ENCODE measurements around the gene CPNE1.
"Not testable (repeated sequence)": the region's sequence is repeated elsewhere in the genome, so short reads cannot be mapped to it uniquely, and the experiment has no call there.

Gene CPNE1

DNA sequence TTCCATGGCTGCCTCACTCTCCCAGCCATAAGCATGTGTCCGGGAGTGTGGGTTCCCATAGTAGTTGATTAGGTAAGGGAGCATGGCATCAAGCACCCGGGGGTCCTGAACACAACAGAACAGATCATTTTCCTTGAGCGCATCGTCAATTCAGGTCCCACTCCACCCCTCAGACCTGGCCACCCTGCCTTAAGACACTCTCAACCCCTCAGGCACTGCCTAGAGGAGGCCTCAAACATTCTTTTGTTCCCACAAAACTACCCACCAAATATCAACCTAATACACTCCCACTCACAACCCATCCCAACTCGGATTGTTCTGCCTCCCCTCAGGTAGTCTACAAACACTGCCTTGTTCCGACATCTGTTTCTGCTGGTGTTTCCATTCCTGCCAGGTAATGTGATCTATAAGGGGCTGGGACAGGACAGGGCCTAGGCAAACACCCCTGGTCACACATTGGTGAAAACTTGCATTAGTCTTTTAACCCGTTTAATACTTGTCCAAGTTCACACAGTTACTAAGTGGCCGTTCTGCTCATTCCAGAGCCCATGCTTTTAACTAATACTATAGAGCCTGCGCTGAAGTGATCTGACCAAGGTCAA is 33.1 kb upstream of the CPNE1 start:
- DNase-seq: no peak

DNA sequence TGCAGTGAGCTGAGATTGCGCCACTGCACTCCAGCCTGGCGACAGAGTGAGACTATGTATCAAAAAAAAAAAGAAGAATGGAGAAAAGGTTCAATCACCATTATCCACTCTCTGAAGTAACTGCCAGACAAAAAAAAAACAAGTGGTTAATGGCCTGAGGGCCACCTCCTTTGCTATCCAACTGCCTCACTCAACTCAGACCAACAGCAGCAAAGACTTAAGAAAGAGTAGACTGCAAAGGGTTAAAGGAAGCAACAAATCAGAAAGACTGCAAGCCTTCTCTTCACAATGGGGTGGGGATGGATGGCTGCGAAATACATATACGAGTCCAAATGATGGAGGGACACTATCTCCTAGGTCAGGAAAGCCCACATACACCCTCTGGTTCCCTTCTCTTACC is 31.3 kb upstream of the CPNE1 start:
- DNase-seq: no peak

DNA sequence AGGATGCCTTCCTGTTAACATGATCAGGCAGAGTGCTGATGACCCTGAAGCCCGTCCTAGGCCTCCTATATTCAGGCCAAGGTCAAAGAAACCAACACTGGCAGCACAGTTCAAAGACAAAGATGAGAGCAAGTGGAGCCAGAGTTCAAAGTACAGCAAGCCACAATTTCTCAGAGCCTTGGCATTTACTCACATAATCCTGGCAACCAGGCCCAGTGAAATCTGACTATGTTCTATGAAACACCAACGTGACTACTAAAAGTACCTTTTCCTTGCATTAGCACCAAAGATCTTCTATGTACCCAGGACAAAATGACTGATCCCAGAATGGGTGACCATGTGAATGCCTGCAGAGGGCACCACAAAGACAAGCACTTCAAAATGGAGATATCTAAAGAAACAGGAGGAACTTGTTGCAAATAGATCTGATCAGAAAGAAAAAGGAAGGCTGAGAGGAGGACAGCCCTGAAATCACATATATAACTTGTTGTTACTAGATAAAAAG is 30.6 kb upstream of the CPNE1 start:
- no peak for DNase-seq

DNA sequence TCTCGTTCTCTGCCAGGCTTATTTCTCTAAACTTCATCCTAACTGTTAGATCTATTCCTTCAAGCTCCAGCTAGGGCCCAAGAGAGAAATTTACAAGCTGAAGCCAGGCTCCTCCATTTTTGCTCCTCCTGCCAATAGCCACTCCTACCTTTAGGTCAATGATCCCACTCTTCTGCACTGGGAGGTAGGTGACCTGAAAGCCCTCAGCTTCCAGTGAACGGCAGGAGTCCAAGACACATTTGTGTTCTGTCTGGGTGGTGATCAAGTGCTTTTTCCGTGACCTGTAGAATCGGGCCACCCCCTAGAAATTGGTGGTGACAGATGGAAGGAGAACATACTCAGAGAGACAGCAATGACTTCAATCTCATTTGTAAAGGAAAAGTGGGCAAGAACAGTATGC is 25.6 kb upstream of the CPNE1 start:
- no peak for DNase-seq

DNA sequence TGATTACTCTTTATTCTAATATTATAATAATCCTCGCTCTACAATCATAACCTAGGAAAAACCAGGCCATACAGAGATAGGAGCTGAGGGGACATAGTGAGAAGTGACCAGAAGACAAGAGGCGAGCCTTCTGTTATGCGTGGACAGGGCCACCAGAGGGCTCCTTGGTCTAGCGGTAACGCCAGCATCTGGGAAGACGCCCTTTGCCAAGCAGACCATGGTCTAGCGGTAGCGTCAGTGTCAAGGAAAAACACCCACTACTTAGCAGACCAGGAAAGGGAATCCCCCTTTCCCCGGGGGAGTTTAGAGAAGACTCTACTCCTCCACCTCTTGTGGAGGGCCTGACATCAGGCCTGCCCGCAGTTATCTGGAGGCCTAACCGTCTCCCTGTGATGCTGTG is 22.2 kb upstream of the CPNE1 start:
- not testable (repeated sequence) for DNase-seq

DNA sequence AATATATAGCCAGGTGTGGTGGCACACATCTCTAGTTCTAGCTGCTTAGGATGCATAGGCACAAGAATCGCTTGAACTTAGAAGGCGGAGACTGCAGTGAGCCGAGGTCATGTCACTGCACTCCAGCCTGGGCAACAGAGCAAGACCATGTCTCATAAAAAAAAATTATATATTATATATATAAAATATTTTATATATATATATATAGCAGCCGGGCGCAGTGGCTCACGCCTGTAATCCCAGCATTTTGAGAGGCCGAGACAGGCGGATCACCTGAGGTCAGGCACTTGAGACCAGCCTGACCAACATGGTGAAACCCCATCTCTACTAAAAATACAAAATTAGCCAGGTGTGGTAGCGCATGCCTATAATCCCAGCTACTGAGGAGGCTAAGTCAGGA is 20.7 kb upstream of the CPNE1 start:
- DNase-seq: not testable (repeated sequence)

DNA sequence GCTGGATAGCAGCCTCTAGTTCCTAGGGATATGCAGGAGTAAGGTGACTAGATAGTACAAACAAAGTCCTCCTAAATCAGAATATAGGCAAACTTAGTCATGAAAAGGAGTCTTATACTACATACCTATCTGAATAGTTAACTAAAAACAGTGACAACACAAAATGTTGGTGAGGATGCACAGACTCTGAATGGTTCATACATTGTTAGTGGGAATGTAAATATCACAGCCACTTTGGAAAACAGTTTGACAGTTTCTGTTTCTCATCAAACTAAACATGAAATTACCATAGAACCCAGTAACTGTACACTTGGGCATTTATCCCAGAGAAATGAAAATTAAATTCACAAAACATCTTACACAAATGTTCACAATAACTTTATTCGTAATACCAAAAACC is 17.3 kb upstream of the CPNE1 start:
- no peak for DNase-seq

DNA sequence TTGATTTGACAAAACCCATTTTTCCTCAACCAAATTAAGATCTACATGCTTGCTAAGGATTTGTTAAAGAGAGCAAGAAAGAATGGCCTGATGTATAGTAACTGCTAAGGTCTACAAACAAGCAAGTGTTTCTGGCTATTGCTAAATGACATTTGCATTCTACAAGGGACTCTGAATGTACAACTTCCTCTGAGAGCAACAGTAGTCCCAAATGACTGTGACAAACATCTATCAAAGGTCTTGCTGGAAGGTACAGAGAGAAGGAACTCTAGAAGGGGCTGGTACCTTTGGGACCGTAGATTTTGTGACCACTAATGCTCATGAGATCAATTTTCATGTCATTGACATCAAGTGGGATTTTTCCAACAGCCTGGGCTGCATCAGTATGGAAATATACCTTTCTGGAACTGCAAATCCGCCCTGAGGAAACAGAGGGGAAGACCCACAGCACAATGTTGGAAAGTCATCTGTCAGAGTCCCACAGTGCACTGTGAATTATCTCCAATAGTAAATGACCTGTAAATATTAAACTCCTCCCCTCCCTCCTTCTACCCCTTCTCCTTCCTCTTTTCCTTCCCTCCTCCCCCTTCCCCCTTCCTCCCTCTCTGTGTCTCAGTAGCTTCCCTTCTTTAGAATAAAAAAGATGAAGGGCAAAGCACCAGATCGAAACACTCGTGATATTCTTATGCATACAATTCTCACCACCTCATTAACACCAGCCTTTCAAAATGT is 15.9 kb upstream of the CPNE1 start:
- DNase-seq: no peak

DNA sequence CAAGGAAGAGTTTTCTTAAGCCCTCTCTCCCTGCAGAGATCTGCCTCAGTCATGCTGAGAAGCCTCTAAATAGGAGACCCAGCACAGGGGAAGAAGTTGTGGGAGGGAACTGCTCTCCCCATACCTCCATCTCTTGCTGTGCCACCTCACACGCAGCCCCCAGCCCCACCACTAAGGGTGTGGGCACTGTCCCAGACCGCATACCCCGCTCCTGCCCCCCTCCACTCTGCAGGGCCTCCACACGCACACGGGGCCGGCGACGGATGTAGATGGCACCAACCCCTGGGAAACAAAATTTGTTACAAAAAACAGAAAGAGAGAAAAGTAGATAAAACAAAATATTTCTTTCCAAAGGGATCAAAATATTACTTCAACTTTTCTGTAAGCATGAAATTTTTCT is 10.2 kb upstream of the CPNE1 start:
- DNase-seq: no peak

DNA sequence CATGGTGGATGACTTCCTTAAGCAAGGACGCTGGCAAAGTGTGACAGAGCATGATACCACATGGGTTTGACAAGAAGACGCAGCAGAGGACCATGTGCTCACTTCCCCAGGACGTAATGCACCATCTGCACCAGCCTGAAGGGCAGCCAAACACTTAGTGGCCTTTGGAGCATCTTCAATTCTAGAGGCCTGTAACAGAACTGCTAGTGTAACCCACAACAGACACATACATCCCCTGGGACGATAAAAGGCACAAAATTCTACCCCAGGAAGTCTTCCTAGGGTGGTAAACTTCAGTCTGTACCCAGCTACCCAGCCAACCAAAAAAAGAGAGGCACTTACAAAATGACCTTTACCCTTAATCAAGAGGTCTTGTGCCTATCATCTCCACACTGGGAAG is 9.2 kb upstream of the CPNE1 start:
- no peak for DNase-seq

DNA sequence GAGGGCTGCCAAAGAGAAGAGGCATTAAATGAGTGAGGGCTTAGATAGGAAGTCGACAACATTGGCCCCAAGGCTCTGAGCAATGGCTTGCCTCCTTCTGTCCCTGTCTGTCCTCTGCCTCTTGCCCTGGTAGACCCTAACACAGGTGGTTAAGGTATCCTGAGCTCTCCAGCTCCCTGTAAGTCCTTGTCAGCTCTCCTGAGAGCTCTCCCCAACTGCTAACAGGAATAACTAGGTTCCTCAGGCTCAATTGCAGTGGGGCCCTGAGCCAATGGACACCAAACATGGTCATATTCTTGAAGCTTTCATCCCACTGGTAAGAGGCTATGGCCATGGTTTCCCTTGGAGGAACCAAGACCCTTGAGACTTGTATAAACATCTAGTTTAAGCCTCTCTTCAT is 5.0 kb upstream of the CPNE1 start:
- DNase-seq: no peak

DNA sequence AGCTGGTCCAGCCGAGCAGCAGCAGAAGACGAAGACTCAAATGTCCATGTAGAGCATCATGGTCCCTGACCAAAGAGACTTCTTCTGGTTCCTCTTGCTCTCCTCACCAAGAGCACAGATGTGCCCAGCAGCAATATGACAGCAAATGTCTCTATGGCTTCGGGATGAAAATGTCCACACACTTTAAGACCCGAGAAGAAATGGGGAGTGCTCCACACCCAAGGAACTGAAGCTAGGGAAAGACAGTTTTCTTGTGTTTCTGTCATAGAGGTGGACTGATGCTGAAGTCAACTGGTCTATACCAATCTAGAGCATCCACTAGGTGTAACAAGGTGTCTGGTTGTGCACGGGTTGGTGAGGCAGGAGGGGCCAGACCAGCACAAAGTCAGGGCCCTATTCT is 4.5 kb upstream of the CPNE1 start:
- DNase-seq: no peak

DNA sequence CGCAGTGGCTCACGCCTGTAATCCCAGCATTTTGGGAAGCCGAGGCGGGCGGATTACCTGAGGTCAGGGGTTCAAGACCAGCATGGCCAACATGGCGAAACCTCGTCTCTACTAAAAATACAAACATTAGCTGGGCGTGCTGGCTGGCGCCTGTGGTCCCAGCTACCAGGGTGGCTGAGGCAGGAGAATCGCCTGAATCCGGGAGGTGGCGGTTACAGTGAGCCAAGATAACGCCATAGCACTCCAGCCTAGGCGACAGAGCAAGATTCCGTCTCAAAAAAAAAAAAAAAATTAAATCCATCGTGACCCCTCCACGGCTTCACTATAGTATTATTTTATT is 1.2 kb upstream of the CPNE1 start:
- no peak for DNase-seq

DNA sequence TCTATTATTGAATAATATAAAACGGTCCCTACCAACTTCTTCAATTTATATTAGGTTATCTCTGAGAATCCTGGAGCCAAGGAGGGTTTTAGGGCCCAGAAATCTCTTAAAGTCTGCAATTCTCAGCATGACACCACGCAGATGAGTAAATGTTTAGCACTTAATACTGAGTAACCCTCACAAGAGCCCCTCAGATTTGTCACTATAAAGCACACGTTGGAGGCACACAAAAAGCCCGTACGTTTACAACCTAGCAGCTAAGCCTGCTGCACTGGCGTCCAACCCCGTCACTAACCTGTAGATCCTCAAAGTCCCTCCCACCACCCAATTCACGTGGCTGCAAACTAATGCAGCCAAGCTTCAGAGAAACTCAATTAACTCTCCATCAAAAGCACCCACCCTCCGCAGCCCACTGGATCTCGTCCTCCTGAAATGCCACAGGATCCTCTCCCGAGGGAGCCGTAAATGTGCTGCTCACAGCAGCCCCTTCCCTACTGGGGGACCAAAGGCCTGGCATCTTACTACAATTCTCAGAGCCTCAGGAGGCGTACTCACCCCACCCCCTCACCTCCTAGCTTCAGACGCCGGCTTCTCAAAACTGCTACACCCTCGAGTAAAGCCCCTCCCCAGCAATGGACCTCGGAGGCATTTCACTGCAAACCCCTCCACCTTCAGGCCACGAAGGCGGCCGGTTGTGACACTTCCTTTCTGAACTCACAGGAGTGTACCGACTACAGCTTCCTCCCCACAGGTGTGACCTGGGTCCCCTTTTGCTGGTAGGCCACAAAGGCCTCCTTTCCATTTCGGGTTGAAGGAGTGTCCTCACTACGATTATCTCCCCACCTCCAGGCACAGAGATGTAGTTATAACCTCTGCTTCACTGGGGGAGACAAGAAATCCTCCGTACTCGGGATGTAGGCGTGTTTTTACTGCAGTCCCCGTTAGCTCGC is 909 bp downstream of the CPNE1 start:
- peak; percentile 58 for DNase-seq

DNA sequence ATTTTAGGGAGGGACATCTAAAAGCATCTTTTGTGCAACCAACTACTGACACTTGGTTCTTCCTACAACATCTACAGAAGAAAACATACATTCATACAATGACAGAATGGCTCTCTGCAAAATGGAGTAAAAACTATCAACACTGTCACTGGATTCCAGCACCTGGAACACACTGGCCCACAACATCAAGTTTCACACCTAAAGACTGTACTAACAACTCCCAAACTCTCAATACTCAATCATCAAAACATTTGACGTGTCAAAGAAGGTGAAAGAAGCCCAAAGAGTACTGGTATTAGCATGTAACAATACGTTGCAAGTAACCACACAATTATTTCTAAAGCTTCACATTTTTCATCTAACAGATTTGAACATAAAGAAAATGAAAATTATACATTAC is 2.1 kb downstream of the CPNE1 start:
- DNase-seq: no peak

DNA sequence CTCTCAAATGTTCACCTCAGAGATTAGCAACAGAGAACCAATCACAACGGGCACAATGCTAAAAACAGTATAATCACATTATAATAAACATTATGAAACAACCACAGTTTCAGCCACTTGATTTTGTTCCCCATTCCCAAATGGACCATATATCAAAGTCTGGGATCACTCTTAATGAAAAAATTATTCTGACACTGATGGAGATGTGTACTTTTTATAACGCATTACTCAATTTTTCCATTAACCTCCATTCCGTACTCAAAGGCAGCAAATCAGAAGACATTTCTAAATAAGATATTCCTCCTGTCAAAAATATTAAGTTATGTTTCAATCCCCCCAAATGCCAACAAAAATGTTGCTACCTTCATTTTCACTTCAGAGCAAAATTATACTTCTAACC is 2.8 kb downstream of the CPNE1 start:
- DNase-seq: peak; percentile 12

DNA sequence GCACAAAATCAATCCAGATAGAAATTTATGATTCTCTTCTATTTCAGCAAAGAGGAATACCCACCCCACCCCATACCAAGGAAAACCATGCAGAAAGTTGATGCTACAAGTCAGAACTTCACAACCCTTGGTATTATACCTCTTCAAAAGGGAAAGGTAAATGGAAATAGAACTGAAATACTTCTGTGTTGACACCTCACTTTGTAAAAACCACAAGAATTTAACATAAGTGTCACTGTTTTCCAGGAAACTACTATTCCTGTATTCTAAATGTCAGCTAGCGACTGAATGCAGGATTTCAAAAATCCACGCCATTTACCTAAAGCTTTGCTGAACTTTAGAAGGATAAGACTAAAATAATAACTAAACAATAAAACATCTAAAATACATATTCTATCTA is 3.6 kb downstream of the CPNE1 start:
- DNase-seq: peak; percentile 33

DNA sequence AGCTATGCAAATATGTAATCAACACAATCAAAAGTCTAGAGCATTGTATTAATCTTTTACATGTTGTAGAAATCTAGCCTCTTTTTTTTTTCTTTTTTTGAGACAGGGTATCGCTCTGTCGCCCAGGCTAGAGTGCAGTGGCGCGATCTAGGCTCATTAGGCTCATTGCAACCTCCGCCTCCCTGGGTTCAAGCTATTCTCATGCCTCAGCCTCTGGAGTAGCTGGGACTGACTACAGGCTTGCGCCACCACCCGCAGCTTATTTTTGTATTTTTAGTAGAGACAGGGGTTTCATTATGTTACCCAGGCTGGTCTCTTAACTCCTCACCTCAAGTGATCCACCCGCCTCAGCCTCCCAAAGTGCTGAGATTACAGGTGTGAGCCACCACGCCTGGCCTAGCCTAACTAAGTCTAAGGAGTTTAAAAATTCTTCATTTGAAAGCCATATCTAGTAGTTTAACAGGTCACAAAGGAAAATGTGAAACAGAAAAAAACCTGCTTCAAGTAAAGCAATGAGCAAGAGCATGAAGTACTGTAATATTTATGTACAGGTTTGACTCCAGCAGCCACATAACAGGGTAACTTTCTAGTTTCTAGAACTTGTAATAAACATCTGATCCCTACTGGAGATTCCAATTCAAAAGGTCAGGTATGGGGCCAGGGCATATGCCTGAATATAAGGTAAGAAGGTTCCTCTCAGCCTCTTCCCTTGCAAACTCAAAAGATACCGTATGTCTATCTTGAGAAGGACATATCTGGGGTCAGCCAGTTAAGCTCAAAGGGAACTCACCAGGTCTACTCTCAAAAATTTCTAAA is 4.4 kb downstream of the CPNE1 start:
- DNase-seq: no peak

DNA sequence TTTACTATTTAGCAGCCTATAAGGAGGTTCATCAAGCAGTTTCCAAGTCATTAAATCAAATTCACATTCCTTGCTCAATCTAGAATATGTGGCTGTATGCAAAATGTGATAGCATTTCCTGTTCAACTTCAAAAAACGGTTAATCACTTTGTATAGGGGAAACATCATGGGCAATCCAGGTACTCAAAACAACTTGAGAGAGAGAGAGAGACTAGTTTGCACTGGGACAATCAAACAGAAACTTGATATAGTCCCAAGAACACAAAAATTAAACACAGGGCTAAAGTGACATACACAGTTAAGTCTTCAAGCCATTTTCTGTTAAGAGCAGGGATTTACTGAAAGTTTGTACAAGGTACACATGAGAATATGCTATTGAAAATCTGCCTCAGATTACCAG is 7.4 kb downstream of the CPNE1 start:
- peak; percentile 18 for DNase-seq

DNA sequence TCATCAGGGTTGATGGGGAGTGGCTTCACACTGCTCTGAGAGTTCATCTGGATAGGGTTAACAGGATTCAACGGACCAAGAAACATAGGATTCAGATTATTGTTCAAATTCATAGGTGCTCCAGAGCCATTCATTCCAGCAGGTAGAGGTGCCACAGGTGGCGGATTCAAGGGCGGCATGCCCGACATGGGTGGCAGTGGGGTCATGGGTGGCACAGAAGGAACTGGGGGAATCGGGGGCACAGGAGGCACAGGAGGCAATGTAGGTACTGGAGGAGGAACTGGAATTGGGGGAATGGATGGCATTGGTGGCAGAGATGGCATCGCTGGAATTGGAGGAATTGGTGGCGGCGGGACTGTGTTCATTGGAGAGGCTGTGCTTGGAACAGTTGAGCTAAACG is 10.3 kb downstream of the CPNE1 start:
- no peak for DNase-seq

DNA sequence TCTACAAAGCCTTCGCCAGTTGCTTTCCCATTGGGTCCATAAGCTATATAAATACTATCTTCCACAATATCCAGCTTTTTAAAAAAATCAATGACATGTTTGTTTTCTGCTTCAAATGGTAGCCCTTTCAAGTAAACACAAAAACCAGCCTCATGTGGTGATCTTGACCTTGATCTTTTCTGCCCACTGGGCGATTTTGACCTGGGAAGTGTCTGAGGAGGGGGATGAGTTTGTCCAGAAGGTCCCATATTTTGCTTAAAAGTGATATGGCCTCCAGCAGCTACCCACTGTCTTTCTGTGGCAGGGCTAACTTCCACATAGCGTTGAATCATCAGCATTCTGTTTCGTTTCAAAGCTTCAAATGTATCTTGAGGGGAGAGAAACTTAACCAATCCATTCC is 10.8 kb downstream of the CPNE1 start:
- DNase-seq: no peak

DNA sequence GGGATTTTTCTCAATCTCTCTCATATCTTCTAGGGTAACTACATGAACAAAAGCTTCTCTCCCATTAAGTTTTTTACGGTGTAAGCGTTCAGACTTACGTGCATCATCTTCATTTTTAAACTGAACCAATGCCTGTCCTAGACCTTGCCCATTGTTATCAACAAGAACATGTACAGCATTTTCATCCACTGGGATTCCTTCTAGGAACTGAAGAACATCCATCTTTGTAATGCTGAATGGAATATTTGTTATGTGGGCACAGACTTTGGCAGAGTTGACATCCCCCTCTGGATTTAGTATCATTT is 11.3 kb downstream of the CPNE1 start:
- DNase-seq: no peak

Data from CD4-positive, alpha-beta T cell treated with Interleukin-4 for 4 hours (primary cell).